Esophagus squamous epithelium (tissue), 4 donors: ENCODE data around the gene MYH7.

ENCODE experiments used
- CTCF ChIP-seq, 6 experiments: fragments of 450-650 bp in 4 of 6; fragments of 200-600 bp in 2 of 6; sonication (generic) in 2 of 6; IDR thresholded peaks; one replicate each; pipeline ENCODE4 v1.5.1; 2016 to 2019; ENCODE audit warnings: antibody characterized with exemption in 6 of 6, mild to moderate bottlenecking in 4 of 6, moderate library complexity in 4 of 6
- POLR2A ChIP-seq, 4 donors: fragments of 450-650 bp; IDR thresholded peaks; one replicate each; pipeline ENCODE4 v1.6.1; 2017; ENCODE audit warnings: antibody characterized with exemption in 4 of 4, mild to moderate bottlenecking in 4 of 4, moderate library complexity in 3 of 4

GRCh38 chr14:23457587-23458445 is 22.4 kb upstream of the MYH7 start:
- TF ChIP-seq CTCF (IDR thresholded peaks at IDR 0.05), result no peak
- TF ChIP-seq POLR2A (IDR thresholded peaks at IDR 0.05), result no peak
